Measurements from ENCODE around the gene TMTC4. TPM values are rescaled to one million over a fixed set of nuclear protein-coding genes. Genes with fewer than 3 reads are reported as not detected.

The TMTC4 gene
- total RNA-seq, 2 experiments from 2014 or later = 8.0 to 9.3 TPM

DNA sequence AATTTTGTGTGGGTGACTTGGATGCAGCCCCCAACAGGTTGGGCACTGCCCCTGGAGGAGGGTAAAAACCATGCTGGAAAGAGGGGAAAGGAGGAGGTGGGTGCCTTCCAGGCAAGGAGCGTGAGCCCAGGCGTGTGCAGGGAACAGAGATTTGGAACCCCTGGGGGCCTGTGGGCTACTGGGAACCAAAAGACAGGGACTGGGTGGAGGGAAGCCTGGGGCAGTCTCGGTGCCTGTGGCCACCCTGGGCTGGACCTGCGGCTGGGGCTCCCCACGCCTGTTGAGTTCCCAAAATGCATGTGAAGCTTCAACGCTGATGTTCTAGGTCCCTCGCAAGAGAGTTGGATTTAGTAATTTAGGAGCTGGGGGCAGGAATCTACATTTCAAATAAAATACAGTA lies 110.8 kb downstream of the TMTC4 start:
- H3K36me3 Mint-ChIP-seq (ENCODE audit: low read depth) = peaks cover 6% of the 10 kb centered on the region
- DNase-seq (no peak), ATAC-seq (ENCODE audit: poor library complexity) (no peak)
- no peak overlapping the region for H3K4me3 Mint-ChIP-seq
- no peak for TF ChIP-seq CTCF (IDR thresholded peaks at IDR 0.05)
- no peaks in the 10 kb centered on the region for H3K27me3 Mint-ChIP-seq
- no peaks in the 10 kb centered on the region for H3K9me3 Mint-ChIP-seq
- H3K4me1 ChIP-seq (ENCODE audit: insufficient read depth, low read length) = no peaks in the 10 kb centered on the region
- ChIA-PET CTCF (no interaction called here), POLR2A (no interaction called here)
- H3K36me3 ChIP-seq (ENCODE audit: insufficient read depth, low read length) = no peaks in the 10 kb centered on the region
- intact Hi-C loops (cut with DNase I, micrococcal nuclease) = no loop called here
- no peak overlapping the region for H3K4me3 ChIP-seq (ENCODE audit: low read length)
- H3K27ac ChIP-seq (ENCODE audit: low read depth in 1 of 2, low read length in 2 of 2) = no peak overlapping the region
- H3K4me1 Mint-ChIP-seq (ENCODE audit: low read depth) = no peaks in the 10 kb centered on the region
- peaks cover 0 to 10% of the 10 kb centered on the region in 2 experiments for H3K9me3 ChIP-seq (ENCODE audit: control insufficient read depth in 1 of 2, insufficient read depth in 1 of 2, low read length in 2 of 2)
- no peak overlapping the region for H3K27ac Mint-ChIP-seq
- H3K27me3 ChIP-seq (ENCODE audit: control insufficient read depth in 1 of 2, insufficient read depth in 2 of 2, low read length in 2 of 2) = no peaks in the 10 kb centered on the region

DNA sequence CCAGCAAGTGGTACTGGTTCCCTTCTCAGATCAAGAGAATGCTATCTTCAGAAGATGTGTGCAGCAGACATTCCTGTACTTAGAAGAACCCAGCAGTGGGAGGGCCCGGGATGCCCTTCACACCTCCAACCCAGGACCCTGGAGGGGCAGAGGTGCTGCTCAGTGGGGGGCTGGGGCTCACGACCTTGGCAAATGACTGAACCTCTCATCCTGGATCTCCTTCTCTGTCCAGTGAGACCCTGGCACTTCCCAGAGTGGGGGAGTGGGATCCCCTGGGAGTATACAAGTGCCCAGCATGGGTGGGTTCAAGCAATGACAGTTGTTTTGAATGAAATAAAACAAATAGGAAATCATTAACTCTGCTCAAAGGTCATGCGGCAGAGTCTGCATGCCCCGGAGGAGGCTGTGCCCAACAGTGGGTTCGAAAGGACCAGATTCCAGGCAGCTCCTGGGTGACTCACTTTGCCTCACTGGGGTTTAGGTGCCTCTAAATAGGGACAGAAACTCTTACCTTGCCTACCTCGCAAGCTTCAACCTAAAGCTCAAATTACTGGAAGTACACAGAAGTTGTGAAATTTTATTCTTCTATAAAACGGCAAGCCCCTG lies 112.9 kb downstream of the TMTC4 start:
- peaks cover 0 to 10% of the 10 kb centered on the region in 2 experiments for H3K9me3 ChIP-seq (ENCODE audit: control insufficient read depth in 1 of 2, insufficient read depth in 1 of 2, low read length in 2 of 2)
- H3K27me3 ChIP-seq (ENCODE audit: control insufficient read depth in 1 of 2, insufficient read depth in 2 of 2, low read length in 2 of 2) = no peaks in the 10 kb centered on the region
- no peak overlapping the region for H3K4me3 Mint-ChIP-seq
- no peaks in the 10 kb centered on the region for H3K4me1 ChIP-seq (ENCODE audit: insufficient read depth, low read length)
- ChIA-PET CTCF (interaction anchor here (1.6 kb wide), 1 partner anchor 49 kb away, joined by 3 read pairs; no protein-coding TSS in a partner anchor), POLR2A (no interaction called here)
- no peaks in the 10 kb centered on the region for H3K9me3 Mint-ChIP-seq
- H3K4me1 Mint-ChIP-seq (ENCODE audit: low read depth) = no peaks in the 10 kb centered on the region
- no peak overlapping the region for H3K27ac ChIP-seq (ENCODE audit: low read depth in 1 of 2, low read length in 2 of 2)
- ATAC-seq (ENCODE audit: poor library complexity) (no peak), DNase-seq (no peak)
- peaks cover 6% of the 10 kb centered on the region for H3K36me3 Mint-ChIP-seq (ENCODE audit: low read depth)
- no peak overlapping the region for H3K4me3 ChIP-seq (ENCODE audit: low read length)
- intact Hi-C loops (cut with DNase I, micrococcal nuclease) = no loop called here
- H3K36me3 ChIP-seq (ENCODE audit: insufficient read depth, low read length) = peaks cover 3% of the 10 kb centered on the region
- no peak overlapping the region for H3K27ac Mint-ChIP-seq
- TF ChIP-seq CTCF (IDR thresholded peaks at IDR 0.05) = no peak
- H3K27me3 Mint-ChIP-seq = no peaks in the 10 kb centered on the region

GRCh38 chr13:100561158-100561499 lies 113.5 kb downstream of the TMTC4 start:
- DNase-seq = no peak
- peaks cover 0 to 5% of the 10 kb centered on the region in 2 experiments for H3K9me3 ChIP-seq (ENCODE audit: control insufficient read depth in 1 of 2, insufficient read depth in 1 of 2, low read length in 2 of 2)
- no peaks in the 10 kb centered on the region for H3K27me3 Mint-ChIP-seq
- peaks cover 6% of the 10 kb centered on the region for H3K36me3 Mint-ChIP-seq (ENCODE audit: low read depth)
- H3K36me3 ChIP-seq (ENCODE audit: insufficient read depth, low read length) = peaks cover 3% of the 10 kb centered on the region
- no peaks in the 10 kb centered on the region for H3K4me1 ChIP-seq (ENCODE audit: insufficient read depth, low read length)
- ChIA-PET POLR2A (no interaction called here), CTCF (interaction anchor here (1.6 kb wide), 1 partner anchor 50 kb away, joined by 3 read pairs; no protein-coding TSS in a partner anchor)
- no peak for ATAC-seq (ENCODE audit: poor library complexity)
- H3K27ac ChIP-seq (ENCODE audit: low read depth in 1 of 2, low read length in 2 of 2) = no peak overlapping the region
- H3K4me3 Mint-ChIP-seq = no peak overlapping the region
- TF ChIP-seq CTCF (IDR thresholded peaks at IDR 0.05) = no peak
- H3K4me3 ChIP-seq (ENCODE audit: low read length) = no peak overlapping the region
- H3K27me3 ChIP-seq (ENCODE audit: control insufficient read depth in 1 of 2, insufficient read depth in 2 of 2, low read length in 2 of 2) = no peaks in the 10 kb centered on the region
- no peaks in the 10 kb centered on the region for H3K9me3 Mint-ChIP-seq
- intact Hi-C loops (cut with DNase I, micrococcal nuclease) = no loop called here
- H3K4me1 Mint-ChIP-seq (ENCODE audit: low read depth) = no peaks in the 10 kb centered on the region
- H3K27ac Mint-ChIP-seq = no peak overlapping the region
